Stimulated activated CD8-positive, alpha-beta memory T cell treated with anti-CD3 and anti-CD28 coated beads, Interleukin-15, amount 100 ng/mL, for 48 hours (primary cell): ENCODE results near the gene GRID1.

Experiments
- DNase-seq, 2 donors: peaks; one replicate each; pipeline ENCODE4 v3.0.0-alpha.2; 2020; ENCODE audit warnings: low read depth in 2 of 2

Gene GRID1

GRCh38 chr10:85655411-85655810 lies 711.2 kb downstream of the GRID1 start:
- DNase-seq, result no peak

- no peak for DNase-seq
Observed at GRCh38 chr10:85651497-85651882, 715.1 kb downstream of the GRID1 start.

GRCh38 chr10:85650791-85651496 lies 715.7 kb downstream of the GRID1 start:
- no peak for DNase-seq

GRCh38 chr10:85649461-85649860 lies 717.1 kb downstream of the GRID1 start:
- DNase-seq, result no peak

- no peak for DNase-seq
Observed at GRCh38 chr10:85648279-85648754, 718.3 kb downstream of the GRID1 start.

GRCh38 chr10:85647741-85648140 lies 718.9 kb downstream of the GRID1 start:
- no peak for DNase-seq

GRCh38 chr10:85645926-85646711 lies 720.5 kb downstream of the GRID1 start:
- DNase-seq, result no peak

- no peak for DNase-seq
Observed at GRCh38 chr10:85645053-85645452, 721.5 kb downstream of the GRID1 start.

GRCh38 chr10:85643845-85644525 lies 722.6 kb downstream of the GRID1 start:
- no peak for DNase-seq

GRCh38 chr10:85643171-85643844 lies 723.3 kb downstream of the GRID1 start:
- DNase-seq, result no peak

GRCh38 chr10:85642421-85643170 lies 724.0 kb downstream of the GRID1 start:
- DNase-seq, result no peak

GRCh38 chr10:85642082-85642420 lies 724.5 kb downstream of the GRID1 start:
- DNase-seq, result no peak

GRCh38 chr10:85641479-85642009 lies 725.1 kb downstream of the GRID1 start:
- no peak for DNase-seq

GRCh38 chr10:85638797-85639196 lies 727.8 kb downstream of the GRID1 start:
- DNase-seq, result no peak

- DNase-seq, result no peak
Observed at GRCh38 chr10:85635650-85636049, 730.9 kb downstream of the GRID1 start.

GRCh38 chr10:85624511-85624910 lies 742.1 kb downstream of the GRID1 start:
- DNase-seq, result no peak

GRCh38 chr10:85623758-85624157 lies 742.8 kb downstream of the GRID1 start:
- no peak for DNase-seq

- no peak for DNase-seq
Observed at GRCh38 chr10:85623342-85623741, 743.3 kb downstream of the GRID1 start.

GRCh38 chr10:85622425-85622824 lies 744.2 kb downstream of the GRID1 start:
- DNase-seq, result no peak

- no peak for DNase-seq
Observed at GRCh38 chr10:85621562-85621961, 745.0 kb downstream of the GRID1 start.

GRCh38 chr10:85620807-85621206 lies 745.8 kb downstream of the GRID1 start:
- no peak for DNase-seq
